DOHH2 (cell line): Measurements from ENCODE around the gene CCDC177.

ENCODE experiments used
- EZH2phosphoT487 ChIP-seq: fragments of 200-600 bp; sonication (generic); IDR thresholded peaks from 2 replicates; pipeline ENCODE4 v1.6.1; 2017; ENCODE audit warnings: borderline replicate concordance, mild to moderate bottlenecking, antibody characterized with exemption, low read length, moderate library complexity, mixed read lengths
- TF ChIP-seq, protein P1 (sequence below): fragments of 200-600 bp; sonication (generic); IDR thresholded peaks from one replicate; pipeline ENCODE4 v1.5.1; 2014; ENCODE audit warnings: antibody characterized with exemption, mild to moderate bottlenecking, low read depth, low read length; ENCODE audit not compliant: poor library complexity, severe bottlenecking

- TF ChIP-seq, protein P1, sequence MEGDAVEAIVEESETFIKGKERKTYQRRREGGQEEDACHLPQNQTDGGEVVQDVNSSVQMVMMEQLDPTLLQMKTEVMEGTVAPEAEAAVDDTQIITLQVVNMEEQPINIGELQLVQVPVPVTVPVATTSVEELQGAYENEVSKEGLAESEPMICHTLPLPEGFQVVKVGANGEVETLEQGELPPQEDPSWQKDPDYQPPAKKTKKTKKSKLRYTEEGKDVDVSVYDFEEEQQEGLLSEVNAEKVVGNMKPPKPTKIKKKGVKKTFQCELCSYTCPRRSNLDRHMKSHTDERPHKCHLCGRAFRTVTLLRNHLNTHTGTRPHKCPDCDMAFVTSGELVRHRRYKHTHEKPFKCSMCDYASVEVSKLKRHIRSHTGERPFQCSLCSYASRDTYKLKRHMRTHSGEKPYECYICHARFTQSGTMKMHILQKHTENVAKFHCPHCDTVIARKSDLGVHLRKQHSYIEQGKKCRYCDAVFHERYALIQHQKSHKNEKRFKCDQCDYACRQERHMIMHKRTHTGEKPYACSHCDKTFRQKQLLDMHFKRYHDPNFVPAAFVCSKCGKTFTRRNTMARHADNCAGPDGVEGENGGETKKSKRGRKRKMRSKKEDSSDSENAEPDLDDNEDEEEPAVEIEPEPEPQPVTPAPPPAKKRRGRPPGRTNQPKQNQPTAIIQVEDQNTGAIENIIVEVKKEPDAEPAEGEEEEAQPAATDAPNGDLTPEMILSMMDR, result peak; percentile 49
- TF ChIP-seq EZH2phosphoT487, result no peak
Measured at GRCh38 chr14:69535230-69535848, 39.3 kb downstream of the CCDC177 start.
